ENCODE results near the gene RACK1. TPM values are rescaled to one million over a fixed set of nuclear protein-coding genes. Genes with fewer than 3 reads are reported as not detected.
A peak's percentile ranks its signal among the peaks of the same experiment; 100 is the strongest.

Gene RACK1
- total RNA-seq, 1 experiment from 2014 or later = 4,541 TPM

GRCh38 chr5:181205761-181206649 is 37.7 kb downstream of the RACK1 start:
- no peak for DNase-seq (ENCODE audit: low read depth)
- in situ Hi-C loops (cut with HindIII; ENCODE audit: low pct_unique_long_range_greater_than_20kb, low sequenced_read_pairs) = no loop called here

- peak; percentile 83 for DNase-seq (ENCODE audit: low read depth)
- in situ Hi-C loops (cut with HindIII; ENCODE audit: low pct_unique_long_range_greater_than_20kb, low sequenced_read_pairs) = no loop called here
These were observed 38.6 kb downstream of the RACK1 start, which contains the start of gene TRIM7 for GRCh38 chr5:181204826-181205760. TRIM7 (minus strand) TSS chr5:181205196; CDS start chr5:181205110, 86 bp downstream.

- DNase-seq (ENCODE audit: low read depth) = peak; percentile 40
- in situ Hi-C loops (cut with HindIII; ENCODE audit: low pct_unique_long_range_greater_than_20kb, low sequenced_read_pairs) = no loop called here
These were observed 39.4 kb downstream of the RACK1 start for GRCh38 chr5:181204113-181204825.

GRCh38 chr5:181203777-181204112 is 40.0 kb downstream of the RACK1 start:
- DNase-seq (ENCODE audit: low read depth) = no peak
- in situ Hi-C loops (cut with HindIII; ENCODE audit: low pct_unique_long_range_greater_than_20kb, low sequenced_read_pairs) = no loop called here

GRCh38 chr5:181203093-181203711 is 40.5 kb downstream of the RACK1 start:
- in situ Hi-C loops (cut with HindIII; ENCODE audit: low pct_unique_long_range_greater_than_20kb, low sequenced_read_pairs) = no loop called here
- DNase-seq (ENCODE audit: low read depth) = no peak

- no peak for DNase-seq (ENCODE audit: low read depth)
- in situ Hi-C loops (cut with HindIII; ENCODE audit: low pct_unique_long_range_greater_than_20kb, low sequenced_read_pairs) = no loop called here
These were observed 42.9 kb downstream of the RACK1 start for GRCh38 chr5:181200816-181201215.

- DNase-seq (ENCODE audit: low read depth) = no peak
- in situ Hi-C loops (cut with HindIII; ENCODE audit: low pct_unique_long_range_greater_than_20kb, low sequenced_read_pairs) = no loop called here
These were observed 43.6 kb downstream of the RACK1 start for GRCh38 chr5:181199881-181200638.

- in situ Hi-C loops (cut with HindIII; ENCODE audit: low pct_unique_long_range_greater_than_20kb, low sequenced_read_pairs) = no loop called here
- peak; percentile 29 for DNase-seq (ENCODE audit: low read depth)
These were observed 44.7 kb downstream of the RACK1 start for GRCh38 chr5:181198905-181199519.

- in situ Hi-C loops (cut with HindIII; ENCODE audit: low pct_unique_long_range_greater_than_20kb, low sequenced_read_pairs) = no loop called here
These were observed 45.5 kb downstream of the RACK1 start for GRCh38 chr5:181198106-181198685.

GRCh38 chr5:181197326-181197951 is 46.3 kb downstream of the RACK1 start:
- no peak for DNase-seq (ENCODE audit: low read depth)
- in situ Hi-C loops (cut with HindIII; ENCODE audit: low pct_unique_long_range_greater_than_20kb, low sequenced_read_pairs) = no loop called here

More at GRCh38 chr5:181198106-181198685, 45.5 kb downstream of the RACK1 start:
- no peak for DNase-seq (ENCODE audit: low read depth)

- in situ Hi-C loops (cut with HindIII; ENCODE audit: low pct_unique_long_range_greater_than_20kb, low sequenced_read_pairs) = no loop called here
- DNase-seq (ENCODE audit: low read depth) = no peak
These were observed 48.4 kb downstream of the RACK1 start for GRCh38 chr5:181195249-181195761.

GRCh38 chr5:181194489-181195248 is 49.0 kb downstream of the RACK1 start:
- in situ Hi-C loops (cut with HindIII; ENCODE audit: low pct_unique_long_range_greater_than_20kb, low sequenced_read_pairs) = no loop called here
- DNase-seq (ENCODE audit: low read depth) = no peak

GRCh38 chr5:181193656-181194055 is 50.0 kb downstream of the RACK1 start:
- in situ Hi-C loops (cut with HindIII; ENCODE audit: low pct_unique_long_range_greater_than_20kb, low sequenced_read_pairs) = no loop called here

GRCh38 chr5:181192337-181193046 is 51.2 kb downstream of the RACK1 start:
- DNase-seq (ENCODE audit: low read depth) = no peak
- in situ Hi-C loops (cut with HindIII; ENCODE audit: low pct_unique_long_range_greater_than_20kb, low sequenced_read_pairs) = no loop called here

More at GRCh38 chr5:181193656-181194055, 50.0 kb downstream of the RACK1 start:
- DNase-seq (ENCODE audit: low read depth) = no peak
